DND-41 (cell line): ENCODE measurements around the gene PLCD3.

Experiments
- ATAC-seq: fragments of 200-7000 bp; cut with Tn5 transposase; 3 replicates; pipeline ENCODE4 v1.9.1; 2021; ENCODE audit warnings: low read depth; ENCODE audit not compliant: insufficient read depth
- DNase-seq: peaks from one replicate; pipeline ENCODE4 v3.0.0-alpha.2; 2020
- H2AFZ ChIP-seq: 2 replicates; pipeline ENCODE4 v1.6.0; 2012; ENCODE audit warnings: low read depth, low read length
- H3K27ac ChIP-seq: 2 replicates; pipeline ENCODE4 v1.5.1; 2012; ENCODE audit warnings: low read length, inconsistent platforms
- H3K27me3 ChIP-seq: fragments of 200-600 bp; sonication (generic); 2 replicates; pipeline ENCODE4 v1.6.0; 2012; ENCODE audit warnings: low read length, mild to moderate bottlenecking, inconsistent platforms; ENCODE audit not compliant: insufficient read depth, poor library complexity
- H3K36me3 ChIP-seq: 2 replicates; pipeline ENCODE4 v1.5.1; 2012; ENCODE audit warnings: low read length, inconsistent platforms; ENCODE audit not compliant: insufficient read depth
- H3K4me1 ChIP-seq: 2 replicates; pipeline ENCODE4 v1.5.1; 2012; ENCODE audit warnings: mild to moderate bottlenecking, low read length; ENCODE audit not compliant: insufficient read depth
- H3K4me2 ChIP-seq: 2 replicates; pipeline ENCODE4 v1.6.0; 2012; ENCODE audit warnings: mild to moderate bottlenecking, moderate library complexity, low read length, inconsistent platforms; ENCODE audit not compliant: insufficient read depth
- H3K4me3 ChIP-seq, 2 experiments: fragments of 200-600 bp in 1 of 2; shearing (Covaris generic) in 1 of 2; 2 replicates each; pipeline ENCODE4 v1.5.1; 2012 to 2016; ENCODE audit warnings: inconsistent platforms in 2 of 2, low read length in 2 of 2, mild to moderate bottlenecking in 2 of 2, low read depth in 1 of 2, moderate library complexity in 1 of 2
- H3K79me2 ChIP-seq: 2 replicates; pipeline ENCODE4 v1.6.0; 2012; ENCODE audit warnings: low read length, inconsistent platforms; ENCODE audit not compliant: insufficient read depth
- H3K9ac ChIP-seq: 2 replicates; pipeline ENCODE4 v1.6.0; 2012; ENCODE audit warnings: low read depth, mild to moderate bottlenecking, inconsistent platforms, low read length, moderate library complexity
- H3K9me3 ChIP-seq: 2 replicates; pipeline ENCODE4 v1.5.1; 2012; ENCODE audit warnings: low read length, moderate library complexity, mild to moderate bottlenecking, inconsistent platforms; ENCODE audit not compliant: insufficient read depth, severe bottlenecking
- H4K20me1 ChIP-seq: 2 replicates; pipeline ENCODE4 v1.6.0; 2012; ENCODE audit warnings: low read length; ENCODE audit not compliant: insufficient read depth
- EZH2 ChIP-seq: IDR thresholded peaks from 3 replicates; pipeline ENCODE4 v1.6.1; 2012; ENCODE audit warnings: borderline replicate concordance, low read depth, mild to moderate bottlenecking, moderate library complexity, low read length, inconsistent platforms; ENCODE audit not compliant: severe bottlenecking
- TF ChIP-seq, protein P1 (sequence below): IDR thresholded peaks from 2 replicates; pipeline ENCODE4 v1.5.1; 2012; ENCODE audit warnings: borderline replicate concordance, low read length, moderate library complexity, mild to moderate bottlenecking; ENCODE audit not compliant: poor library complexity, severe bottlenecking; ENCODE audit errors: extremely low read depth

PLCD3 gene

DNA sequence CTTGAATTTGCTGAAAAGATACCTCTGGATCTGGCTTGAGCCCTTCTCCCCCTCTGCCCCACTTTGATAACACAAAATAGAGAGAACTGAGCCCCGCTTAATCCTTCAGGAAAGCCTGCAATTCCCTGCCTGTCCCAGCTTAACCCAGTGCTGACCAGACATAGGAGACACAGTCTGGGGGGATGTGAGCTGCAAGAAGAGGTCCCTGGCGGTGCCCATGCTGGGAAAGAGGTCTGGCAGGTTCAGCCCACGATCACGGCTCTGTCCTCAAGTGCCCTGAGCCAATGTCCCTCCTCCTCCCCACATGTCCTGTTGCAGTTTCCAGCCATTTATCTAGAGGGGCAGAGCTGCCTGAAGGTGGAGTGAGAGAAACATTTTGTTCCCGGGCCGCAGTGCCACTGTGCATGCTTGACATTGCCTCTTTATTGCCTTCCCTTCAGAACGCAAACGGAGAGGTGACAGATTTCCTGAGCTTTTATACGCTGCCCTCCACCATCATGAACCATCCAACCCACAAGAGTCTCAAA lies 29.0 kb downstream of the PLCD3 start:
- DNase-seq = no peak
- Histone ChIP-seq H4K20me1 (peaks cover 20% of the 10 kb centered on the region), H3K9ac (no peak overlapping the region), H3K79me2 (no peaks in the 10 kb centered on the region), H3K4me2 (no peak overlapping the region), H3K4me1 (no peaks in the 10 kb centered on the region), H3K36me3 (peaks cover 91% of the 10 kb centered on the region), H3K9me3 (no peaks in the 10 kb centered on the region), H3K27me3 (no peaks in the 10 kb centered on the region), H3K27ac (no peak overlapping the region), H3K4me3 (no peak overlapping the region), H2AFZ (no peak overlapping the region)
- TF ChIP-seq, protein P1, sequence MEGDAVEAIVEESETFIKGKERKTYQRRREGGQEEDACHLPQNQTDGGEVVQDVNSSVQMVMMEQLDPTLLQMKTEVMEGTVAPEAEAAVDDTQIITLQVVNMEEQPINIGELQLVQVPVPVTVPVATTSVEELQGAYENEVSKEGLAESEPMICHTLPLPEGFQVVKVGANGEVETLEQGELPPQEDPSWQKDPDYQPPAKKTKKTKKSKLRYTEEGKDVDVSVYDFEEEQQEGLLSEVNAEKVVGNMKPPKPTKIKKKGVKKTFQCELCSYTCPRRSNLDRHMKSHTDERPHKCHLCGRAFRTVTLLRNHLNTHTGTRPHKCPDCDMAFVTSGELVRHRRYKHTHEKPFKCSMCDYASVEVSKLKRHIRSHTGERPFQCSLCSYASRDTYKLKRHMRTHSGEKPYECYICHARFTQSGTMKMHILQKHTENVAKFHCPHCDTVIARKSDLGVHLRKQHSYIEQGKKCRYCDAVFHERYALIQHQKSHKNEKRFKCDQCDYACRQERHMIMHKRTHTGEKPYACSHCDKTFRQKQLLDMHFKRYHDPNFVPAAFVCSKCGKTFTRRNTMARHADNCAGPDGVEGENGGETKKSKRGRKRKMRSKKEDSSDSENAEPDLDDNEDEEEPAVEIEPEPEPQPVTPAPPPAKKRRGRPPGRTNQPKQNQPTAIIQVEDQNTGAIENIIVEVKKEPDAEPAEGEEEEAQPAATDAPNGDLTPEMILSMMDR = no peak
- TF ChIP-seq EZH2 = no peak
- no peak for ATAC-seq

DNA sequence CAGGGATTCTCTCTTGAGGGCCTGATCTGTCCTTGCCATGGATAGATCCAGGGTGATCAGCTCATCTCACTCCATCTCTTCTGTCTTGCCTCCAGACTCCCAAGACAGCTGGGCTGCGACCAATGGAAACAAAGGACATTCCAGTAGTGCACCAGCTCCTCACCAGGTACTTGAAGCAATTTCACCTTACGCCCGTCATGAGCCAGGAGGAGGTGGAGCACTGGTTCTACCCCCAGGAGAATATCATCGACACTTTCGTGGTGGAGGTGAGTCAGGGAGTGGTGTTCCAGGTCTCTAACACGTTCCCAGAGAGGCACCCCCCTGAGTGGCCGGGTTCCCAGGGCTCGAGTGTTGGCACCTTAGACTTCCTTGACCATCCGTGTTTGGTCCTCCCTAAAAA lies 29.5 kb downstream of the PLCD3 start:
- peaks cover 91% of the 10 kb centered on the region for H3K36me3 ChIP-seq
- TF ChIP-seq, protein P1 = no peak
- TF ChIP-seq EZH2 = no peak
- DNase-seq (no peak), ATAC-seq (no peak)
- no peak overlapping the region for H3K4me3 ChIP-seq
- H3K79me2 ChIP-seq = no peaks in the 10 kb centered on the region
- no peaks in the 10 kb centered on the region for H3K4me1 ChIP-seq
- no peak overlapping the region for H3K9ac ChIP-seq
- no peak overlapping the region for H3K4me2 ChIP-seq
- peaks cover 20% of the 10 kb centered on the region for H4K20me1 ChIP-seq
- H3K27me3 ChIP-seq = no peaks in the 10 kb centered on the region
- H3K27ac ChIP-seq = no peak overlapping the region
- no peaks in the 10 kb centered on the region for H3K9me3 ChIP-seq
- H2AFZ ChIP-seq = no peak overlapping the region

DNA sequence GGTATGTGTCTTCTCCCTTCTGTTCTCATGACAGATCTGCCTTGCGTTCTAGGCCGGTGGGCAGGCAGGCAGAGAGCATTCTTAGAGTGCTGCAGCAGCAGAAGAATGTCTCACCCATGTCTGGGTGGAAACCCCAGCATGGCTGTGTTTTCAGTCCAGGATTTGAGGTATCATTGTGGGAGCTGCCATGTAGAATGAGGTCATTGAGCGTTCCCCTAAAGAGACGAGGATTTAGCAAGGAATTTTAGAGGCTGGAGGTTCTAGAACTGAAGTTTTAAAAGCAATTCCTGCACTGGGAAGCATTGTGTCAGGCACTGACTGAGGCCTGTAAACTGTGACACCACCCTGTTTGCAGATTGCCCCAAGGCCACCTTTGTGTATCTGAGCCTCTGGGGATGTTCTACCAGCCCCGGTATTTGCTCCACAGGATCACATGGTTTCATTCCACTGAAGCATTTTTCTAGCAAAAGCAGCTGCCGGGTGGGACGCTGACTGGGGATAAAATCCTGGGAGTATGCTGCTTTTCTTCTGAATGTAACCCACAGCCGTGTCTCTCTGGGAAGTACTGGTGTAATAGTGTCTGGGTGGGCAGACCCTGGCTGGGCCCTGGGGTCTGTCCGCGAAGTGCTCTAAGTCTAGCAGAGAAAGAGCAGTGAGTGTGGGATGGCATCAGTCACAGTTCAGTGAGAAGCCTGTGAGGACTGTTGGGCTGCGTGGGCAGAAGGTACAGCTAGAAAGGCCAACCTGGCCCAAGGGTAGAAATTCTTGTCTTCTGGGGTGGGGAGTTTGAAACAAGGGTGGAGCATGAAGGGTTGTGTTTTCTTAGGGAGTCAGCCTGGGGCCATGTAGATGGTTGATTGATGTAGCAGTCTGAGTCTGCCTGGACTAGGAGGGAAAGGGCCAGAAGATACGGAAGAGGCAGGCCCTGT lies 30.2 kb downstream of the PLCD3 start:
- H3K79me2 ChIP-seq = no peaks in the 10 kb centered on the region
- peaks cover 91% of the 10 kb centered on the region for H3K36me3 ChIP-seq
- H3K9me3 ChIP-seq = no peaks in the 10 kb centered on the region
- no peak for ATAC-seq
- no peak overlapping the region for H3K9ac ChIP-seq
- no peak overlapping the region for H2AFZ ChIP-seq
- H3K4me1 ChIP-seq = no peaks in the 10 kb centered on the region
- no peak overlapping the region for H3K4me3 ChIP-seq
- no peak overlapping the region for H3K27ac ChIP-seq
- H3K27me3 ChIP-seq = no peaks in the 10 kb centered on the region
- TF ChIP-seq, protein P1 = no peak
- TF ChIP-seq EZH2 = no peak
- no peak for DNase-seq
- H3K4me2 ChIP-seq = no peak overlapping the region
- peaks cover 16% of the 10 kb centered on the region for H4K20me1 ChIP-seq
